Retinal pigment epithelial cell (primary cell): Measurements from ENCODE around the gene EVPL.
"Not testable (repeated sequence)": the region's sequence is repeated elsewhere in the genome, so short reads cannot be mapped to it uniquely, and the experiment has no call there.

Experiments
- DNase-seq: peaks from one replicate; pipeline ENCODE4 v3.0.0-alpha.2; 2010; ENCODE audit warnings: low read depth
- H3K4me3 ChIP-seq: 2 replicates; pipeline ENCODE4 v1.5.1; 2011; ENCODE audit warnings: mild to moderate bottlenecking, low read length, control low read depth, moderate library complexity
- TF ChIP-seq, protein P1 (sequence below): conservative IDR thresholded peaks from 2 replicates; pipeline ENCODE4 v1.5.1; 2011; ENCODE audit warnings: low read depth, low read length, control low read depth, inconsistent platforms

Gene EVPL

DNA sequence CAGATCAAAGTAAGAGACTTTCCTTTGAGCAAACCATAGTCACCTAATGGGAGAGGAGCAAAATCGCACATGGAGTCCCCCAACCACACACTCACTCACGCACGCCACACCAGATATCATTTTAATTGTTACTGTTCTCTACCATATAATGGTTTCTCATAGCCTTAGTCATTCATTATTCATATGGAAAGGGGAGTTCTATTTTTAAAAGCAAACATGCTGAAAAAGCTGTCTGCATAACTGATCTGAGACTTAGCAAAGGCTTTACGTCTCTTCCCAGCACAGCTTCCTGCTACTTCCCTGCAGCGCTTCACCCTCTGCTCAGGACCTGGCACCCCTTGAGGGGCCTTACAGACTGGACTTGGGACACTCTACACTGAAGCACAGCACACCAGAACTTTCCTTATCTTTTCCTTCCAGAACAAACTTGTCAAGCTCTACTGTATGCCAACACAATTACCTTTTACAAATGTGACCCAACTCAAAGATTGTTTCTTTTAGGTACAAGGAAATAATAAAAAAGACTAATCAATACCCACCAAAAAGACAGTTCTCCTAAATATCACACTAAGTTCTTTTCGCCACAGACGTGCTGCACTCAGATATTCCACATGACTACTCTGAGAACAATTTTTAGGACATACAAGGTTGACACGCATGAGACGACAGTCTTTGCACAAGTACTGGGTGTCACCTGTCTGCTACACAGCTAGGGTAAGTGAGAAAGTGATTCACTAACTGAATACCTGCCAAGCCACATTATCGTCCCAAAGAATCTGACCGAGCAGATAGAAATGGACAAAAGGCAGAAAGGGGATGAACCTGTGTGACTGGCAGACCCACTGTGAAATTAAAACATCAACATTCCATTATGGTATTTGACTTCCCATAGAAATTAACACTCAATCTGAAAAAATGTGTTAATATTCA, 23.7 kb upstream of the EVPL start:
- no peak overlapping the region for H3K4me3 ChIP-seq
- no peak for DNase-seq
- TF ChIP-seq, protein P1, sequence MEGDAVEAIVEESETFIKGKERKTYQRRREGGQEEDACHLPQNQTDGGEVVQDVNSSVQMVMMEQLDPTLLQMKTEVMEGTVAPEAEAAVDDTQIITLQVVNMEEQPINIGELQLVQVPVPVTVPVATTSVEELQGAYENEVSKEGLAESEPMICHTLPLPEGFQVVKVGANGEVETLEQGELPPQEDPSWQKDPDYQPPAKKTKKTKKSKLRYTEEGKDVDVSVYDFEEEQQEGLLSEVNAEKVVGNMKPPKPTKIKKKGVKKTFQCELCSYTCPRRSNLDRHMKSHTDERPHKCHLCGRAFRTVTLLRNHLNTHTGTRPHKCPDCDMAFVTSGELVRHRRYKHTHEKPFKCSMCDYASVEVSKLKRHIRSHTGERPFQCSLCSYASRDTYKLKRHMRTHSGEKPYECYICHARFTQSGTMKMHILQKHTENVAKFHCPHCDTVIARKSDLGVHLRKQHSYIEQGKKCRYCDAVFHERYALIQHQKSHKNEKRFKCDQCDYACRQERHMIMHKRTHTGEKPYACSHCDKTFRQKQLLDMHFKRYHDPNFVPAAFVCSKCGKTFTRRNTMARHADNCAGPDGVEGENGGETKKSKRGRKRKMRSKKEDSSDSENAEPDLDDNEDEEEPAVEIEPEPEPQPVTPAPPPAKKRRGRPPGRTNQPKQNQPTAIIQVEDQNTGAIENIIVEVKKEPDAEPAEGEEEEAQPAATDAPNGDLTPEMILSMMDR, result no peak

DNA sequence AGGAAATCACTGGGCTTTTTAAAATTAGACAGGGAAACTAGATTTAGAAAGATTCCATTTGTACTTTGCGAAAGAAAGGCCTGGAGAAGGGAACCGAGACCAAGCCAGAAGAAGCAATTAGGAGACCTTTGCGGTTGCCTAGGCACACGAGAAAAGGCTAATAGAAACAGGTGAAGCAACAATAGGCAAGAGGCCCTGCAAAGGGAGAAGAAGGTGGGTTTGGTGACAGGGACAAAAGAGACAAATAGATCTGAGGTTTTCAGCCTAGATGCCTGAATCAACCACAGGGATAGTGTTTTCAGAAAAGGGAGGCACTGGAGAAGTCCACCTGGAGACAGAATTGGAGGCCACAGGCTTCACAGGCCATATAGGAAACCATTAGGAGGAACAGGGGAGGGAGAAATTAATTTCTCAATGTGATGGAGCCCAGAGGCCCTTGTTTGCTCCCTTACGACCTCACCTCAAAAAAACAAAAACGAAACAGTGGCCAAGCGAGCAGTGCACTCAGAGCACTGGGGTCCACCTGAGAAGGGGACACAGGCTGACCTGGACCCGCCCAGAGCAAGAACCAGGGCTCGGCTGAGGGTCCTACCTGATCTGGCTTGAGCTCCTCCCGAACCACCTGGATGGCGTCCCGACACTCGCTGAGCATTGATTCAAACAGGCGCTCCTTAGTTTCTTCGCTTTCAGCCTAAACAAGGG, 22.9 kb upstream of the EVPL start:
- no peak for DNase-seq
- TF ChIP-seq, protein P1, result no peak
- H3K4me3 ChIP-seq, result no peak overlapping the region

DNA sequence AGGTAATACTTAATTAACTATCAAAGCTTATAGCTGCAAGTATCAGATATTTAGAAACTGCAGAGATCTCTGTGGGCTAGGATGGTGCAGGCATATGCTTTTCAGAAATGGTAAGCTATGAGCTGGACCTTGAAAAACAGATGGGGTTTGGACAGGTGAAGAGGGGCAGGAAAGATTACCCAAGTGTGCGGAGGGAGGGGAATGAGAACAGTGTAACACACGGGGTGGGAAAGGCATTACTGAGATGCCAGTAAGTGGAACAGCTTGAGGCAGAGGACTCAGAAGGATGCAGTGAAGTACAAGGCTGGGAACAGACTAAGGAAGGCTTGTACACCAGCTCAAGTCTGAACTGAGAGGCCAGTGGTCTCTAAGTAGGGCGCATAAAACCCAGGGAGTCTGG, 22.1 kb upstream of the EVPL start:
- H3K4me3 ChIP-seq, result no peak overlapping the region
- TF ChIP-seq, protein P1, result no peak
- no peak for DNase-seq

DNA sequence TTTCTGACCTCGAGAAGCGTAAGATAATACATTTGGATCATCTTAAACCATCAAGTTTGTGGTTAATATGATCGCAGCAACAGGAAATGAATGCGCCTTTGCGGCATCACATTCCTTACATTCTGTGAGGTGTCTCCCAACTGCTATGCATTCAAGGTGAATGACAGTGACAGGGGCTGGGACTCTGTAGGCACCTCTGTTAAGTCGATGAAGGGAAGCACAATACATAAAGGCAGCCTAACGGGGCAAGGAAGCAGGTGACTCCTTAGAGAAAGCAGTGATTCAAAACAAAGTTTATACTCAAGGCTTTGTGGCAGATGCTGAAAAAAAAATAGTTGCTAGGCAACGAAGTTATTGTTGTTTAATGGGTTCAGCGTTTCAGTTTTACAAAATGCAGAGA, 21.6 kb upstream of the EVPL start:
- H3K4me3 ChIP-seq, result no peak overlapping the region
- TF ChIP-seq, protein P1, result no peak
- no peak for DNase-seq

DNA sequence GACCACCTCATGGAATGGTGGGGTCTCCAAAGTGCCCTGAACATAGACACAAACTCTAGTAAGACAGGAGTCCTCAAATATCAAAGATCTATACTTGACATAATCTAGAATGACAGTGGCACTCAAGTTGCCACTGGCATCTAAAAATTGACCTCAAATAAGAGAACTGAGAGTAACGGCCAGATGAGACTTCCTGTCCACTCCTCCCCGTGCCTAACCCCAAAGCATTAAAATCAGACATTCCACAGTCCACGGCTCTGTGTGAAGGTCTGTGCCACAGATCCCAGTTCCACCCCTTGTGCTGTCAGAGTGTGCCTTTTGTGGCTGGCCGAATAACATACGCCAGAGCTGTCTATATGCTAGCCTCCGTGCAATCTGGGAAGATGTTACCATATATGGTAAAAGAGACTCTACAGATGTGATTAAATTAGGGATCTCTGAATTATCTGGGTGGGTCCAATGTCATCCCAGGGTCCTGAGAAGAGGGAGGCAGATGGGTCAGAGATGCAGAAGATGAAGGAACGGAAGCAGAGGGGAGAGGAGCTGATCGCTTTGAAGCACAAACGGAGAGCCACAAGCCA, 21.0 kb upstream of the EVPL start:
- TF ChIP-seq, protein P1, result no peak
- no peak overlapping the region for H3K4me3 ChIP-seq
- DNase-seq, result no peak

DNA sequence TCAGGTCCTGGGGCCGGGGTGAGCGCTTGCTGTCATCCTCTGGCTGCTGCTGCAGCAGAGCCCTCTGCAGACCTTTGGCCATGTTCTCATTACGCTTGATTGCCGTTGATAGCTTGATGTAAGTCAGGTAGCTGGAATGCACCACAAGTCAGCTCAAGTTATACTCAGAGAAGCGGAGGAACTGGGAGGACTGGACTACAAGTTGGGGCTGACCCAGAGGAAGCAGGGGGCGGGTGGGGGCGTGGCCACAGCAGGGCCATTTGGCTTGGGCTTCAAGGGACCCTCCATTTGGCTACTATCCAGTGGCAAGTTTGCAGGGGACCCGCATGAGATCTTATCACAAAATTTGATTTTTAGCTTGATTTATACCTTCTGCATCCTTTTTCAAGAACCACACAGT, 19.0 kb upstream of the EVPL start:
- no peak overlapping the region for H3K4me3 ChIP-seq
- peak; percentile 45 for DNase-seq
- TF ChIP-seq, protein P1, result no peak

DNA sequence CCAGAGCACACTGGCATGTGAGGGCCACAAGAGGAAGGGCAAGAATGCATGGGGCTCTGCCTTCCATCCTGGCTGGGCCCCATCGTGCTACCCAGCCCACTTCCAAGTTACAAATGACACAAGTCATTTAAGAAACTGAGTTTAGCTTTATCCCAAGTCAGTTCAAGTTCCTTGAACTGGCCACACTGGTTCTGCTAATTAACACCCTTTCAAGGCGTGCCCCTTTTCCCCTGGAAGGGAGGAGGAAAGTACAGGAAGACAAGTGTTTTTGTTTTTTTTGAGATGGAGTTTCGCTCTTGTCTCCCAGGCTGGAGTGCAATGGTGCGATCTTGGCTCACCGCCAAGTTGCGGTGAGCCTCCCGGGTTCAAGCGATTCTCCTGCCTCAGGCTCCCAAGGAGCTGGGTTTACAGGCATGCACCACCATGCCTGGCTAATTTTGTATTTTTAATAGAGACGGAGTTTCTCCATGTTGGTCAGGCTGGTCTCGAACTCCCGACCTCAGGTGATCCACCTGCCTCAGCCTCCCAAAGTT, 17.4 kb upstream of the EVPL start:
- not testable (repeated sequence) for H3K4me3 ChIP-seq, DNase-seq

DNA sequence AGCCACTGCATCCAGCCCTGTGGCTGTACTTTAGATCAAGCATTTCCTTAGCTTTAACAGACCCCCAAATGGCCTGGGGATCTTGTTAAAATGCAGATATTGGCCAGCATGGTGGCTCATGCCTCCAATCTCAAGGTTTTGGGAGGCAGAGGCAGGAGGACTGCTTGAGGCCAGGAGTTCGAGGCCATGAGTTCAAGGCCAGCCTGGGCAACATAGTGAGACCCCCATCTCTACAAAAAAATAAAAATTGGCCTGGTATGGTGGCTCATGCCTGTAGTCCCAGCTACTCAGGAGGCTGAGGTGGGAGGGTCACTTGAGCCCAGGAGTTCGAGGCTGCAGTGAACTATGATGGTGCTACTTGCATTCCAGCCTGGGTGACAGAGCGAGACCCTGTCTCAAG, 15.8 kb upstream of the EVPL start:
- DNase-seq, result not testable (repeated sequence)

More for the DNA sequence above, 15.8 kb upstream of the EVPL start:
- H3K4me3 ChIP-seq, result not testable (repeated sequence)
